B cell (primary cell): Measurements from ENCODE around the gene TSPYL1. TPM values are rescaled to one million over a fixed set of nuclear protein-coding genes. Genes with fewer than 3 reads are reported as not detected.

Experiments
- ATAC-seq: fragments of 200-7000 bp; cut with Tn5 transposase; one replicate; pipeline ENCODE4 v1.10.0; 2021; ENCODE audit warnings: low read depth, mild to moderate bottlenecking, moderate number of reproducible peaks, moderate library complexity
- CTCF ChIA-PET: fragments of 350-600 bp; sonication (Branson Sonifier 250); formaldehyde crosslinking; loops from one replicate; lab custom pipeline; 2021; ENCODE audit warnings: antibody characterized with exemption, inconsistent platforms; lab: Charles Lee
- POLR2A ChIA-PET: fragments of 350-600 bp; sonication (Branson Sonifier 250); formaldehyde crosslinking; loops from one replicate; lab custom pipeline; 2021; ENCODE audit warnings: antibody characterized with exemption; lab: Charles Lee
- DNase-seq: peaks from one replicate; pipeline ENCODE4 v3.0.0; 2013
- H2AFZ ChIP-seq: 2 replicates; pipeline ENCODE4 v1.6.1; 2012; ENCODE audit warnings: mild to moderate bottlenecking, low read depth, low read length; ENCODE audit not compliant: insufficient read depth, poor library complexity, severe bottlenecking
- H3K27ac ChIP-seq, 2 donors: 1 replicate in 1 of 2; 2 replicates in 1 of 2; pipeline ENCODE4 v1.5.1; 2012 to 2013; ENCODE audit warnings: low read length in 2 of 2, mild to moderate bottlenecking in 2 of 2, moderate library complexity in 1 of 2
- H3K27me3 ChIP-seq, 4 experiments: fragments of 200-600 bp in 1 of 4; sonication (generic) in 1 of 4; replicated peaks in 1 of 4; 1 replicate in 2 of 4; 2 replicates in 2 of 4; pipeline versions ENCODE4 v1.6.1 to v1.7.0; 2013 to 2016; ENCODE audit warnings: low read length in 3 of 4, mild to moderate bottlenecking in 2 of 4, mixed read lengths in 1 of 4, moderate library complexity in 1 of 4; ENCODE audit not compliant: insufficient read depth in 4 of 4, control insufficient read depth in 3 of 4; ENCODE audit errors: control extremely low read depth in 1 of 4
- H3K36me3 ChIP-seq, 2 experiments: replicated peaks in 1 of 2; 1 replicate in 1 of 2; 2 replicates in 1 of 2; pipeline versions ENCODE4 v1.6.1 to v1.7.1; 2013; ENCODE audit warnings: low read length in 1 of 2; ENCODE audit not compliant: insufficient read depth in 2 of 2, control insufficient read depth in 1 of 2; ENCODE audit errors: control extremely low read depth in 1 of 2, extremely low read depth in 1 of 2
- H3K4me1 ChIP-seq, 2 donors: fragments of 200-600 bp in 1 of 2; sonication (generic) in 1 of 2; 1 replicate in 1 of 2; 2 replicates in 1 of 2; pipeline versions ENCODE4 v1.5.1 to v1.6.1; 2013 to 2017; ENCODE audit warnings: low read length in 2 of 2; ENCODE audit not compliant: control insufficient read depth in 2 of 2, insufficient read depth in 2 of 2
- H3K4me2 ChIP-seq: replicated peaks from 2 replicates; pipeline ENCODE3; 2012; ENCODE audit warnings: mild to moderate bottlenecking, low read depth, low read length; ENCODE audit not compliant: poor library complexity, severe bottlenecking
- H3K4me3 ChIP-seq, 5 experiments: fragments of 200-600 bp in 1 of 5; sonication (generic) in 1 of 5; 1 replicate in 3 of 5; 2 replicates in 2 of 5; pipeline versions ENCODE4 v1.5.1 to v1.7.0; 2011 to 2016; ENCODE audit warnings: low read length in 4 of 5, mild to moderate bottlenecking in 4 of 5, low read depth in 2 of 5, control low read depth in 1 of 5, moderate library complexity in 1 of 5; ENCODE audit not compliant: insufficient read depth in 1 of 5; ENCODE audit errors: control extremely low read depth in 1 of 5, extremely low read depth in 1 of 5
- H3K79me2 ChIP-seq: fragments of 200-600 bp; sonication (generic); one replicate; pipeline ENCODE4 v1.6.0; 2016; ENCODE audit warnings: low read length; ENCODE audit not compliant: control insufficient read depth, insufficient read depth
- H3K9ac ChIP-seq: fragments of 200-600 bp; sonication (generic); 2 replicates; pipeline ENCODE4 v1.6.1; 2017; ENCODE audit warnings: mild to moderate bottlenecking, low read length, moderate library complexity
- H3K9me3 ChIP-seq, 3 donors: one replicate each; pipeline versions ENCODE4 v1.6.1 to v1.7.1; 2013; ENCODE audit warnings: low read length in 2 of 3; ENCODE audit not compliant: control insufficient read depth in 2 of 3, insufficient read depth in 1 of 3; ENCODE audit errors: control extremely low read depth in 1 of 3
- H4K20me1 ChIP-seq: 2 replicates; pipeline ENCODE4 v1.6.0; 2012; ENCODE audit warnings: mild to moderate bottlenecking, low read length; ENCODE audit not compliant: insufficient read depth, control insufficient read depth, poor library complexity, severe bottlenecking
- H3K27ac Mint-ChIP-seq: one replicate; pipeline ENCODE4 v1.8.0; 2021; ENCODE audit warnings: mixed read lengths
- H3K27me3 Mint-ChIP-seq: one replicate; pipeline ENCODE4 v1.8.0; 2021; ENCODE audit warnings: mixed read lengths
- H3K4me1 Mint-ChIP-seq: one replicate; pipeline ENCODE4 v1.8.0; 2021; ENCODE audit warnings: mixed read lengths
- H3K4me3 Mint-ChIP-seq: one replicate; pipeline ENCODE4 v1.8.0; 2021; ENCODE audit warnings: mixed read lengths
- H3K9me3 Mint-ChIP-seq: one replicate; pipeline ENCODE4 v1.8.0; 2022; ENCODE audit warnings: mixed read lengths; ENCODE audit not compliant: insufficient read depth
- EZH2 ChIP-seq: IDR thresholded peaks from 2 replicates; pipeline ENCODE4 v1.6.1; 2012; ENCODE audit warnings: borderline replicate concordance, low read depth, mild to moderate bottlenecking, moderate library complexity, low read length; ENCODE audit not compliant: insufficient read depth, poor library complexity, severe bottlenecking
- WGBS: methylation state at CpG from one replicate; pipeline ENCODE4 v1.1.5; 2013; ENCODE audit warnings: missing lambda C conversion rate; ENCODE audit not compliant: insufficient coverage; 5-methylcytosine and 5-hydroxymethylcytosine counted together
- intact Hi-C: fragments of 100-400 bp; cut with micrococcal nuclease; formaldehyde crosslinking; loops from one replicate; pipeline ENCODE4 v1.10.0; 2022
- polyA plus RNA-seq: library from polyadenylated mRNA; depleted of rRNA; stranded (reverse); fragments of >200 nt; gene quantifications from 2 replicates; pipeline ENCODE4 v1.2.3, GENCODE V29; 2012
- total RNA-seq, 2 donors: library from RNA; stranded (reverse); fragments of 120-200 nt in 1 of 2; gene quantifications; 1 replicate in 1 of 2; 2 replicates in 1 of 2; pipeline versions ENCODE4 v1.2.3 to v1.2.4, GENCODE V29; 2013 to 2022
- TF ChIP-seq, protein P1 (sequence below): fragments of 200-600 bp; IDR thresholded peaks from one replicate; pipeline ENCODE4 v1.8.0; 2022; ENCODE audit warnings: antibody characterized with exemption, mild to moderate bottlenecking

Gene TSPYL1
- total and polyA plus RNA-seq, 2 donors (not counting 1 experiment from before 2014, with no cell fraction given), result 93.3 to 101 TPM

- TF ChIP-seq EZH2, result no peak
- TF ChIP-seq, protein P1, sequence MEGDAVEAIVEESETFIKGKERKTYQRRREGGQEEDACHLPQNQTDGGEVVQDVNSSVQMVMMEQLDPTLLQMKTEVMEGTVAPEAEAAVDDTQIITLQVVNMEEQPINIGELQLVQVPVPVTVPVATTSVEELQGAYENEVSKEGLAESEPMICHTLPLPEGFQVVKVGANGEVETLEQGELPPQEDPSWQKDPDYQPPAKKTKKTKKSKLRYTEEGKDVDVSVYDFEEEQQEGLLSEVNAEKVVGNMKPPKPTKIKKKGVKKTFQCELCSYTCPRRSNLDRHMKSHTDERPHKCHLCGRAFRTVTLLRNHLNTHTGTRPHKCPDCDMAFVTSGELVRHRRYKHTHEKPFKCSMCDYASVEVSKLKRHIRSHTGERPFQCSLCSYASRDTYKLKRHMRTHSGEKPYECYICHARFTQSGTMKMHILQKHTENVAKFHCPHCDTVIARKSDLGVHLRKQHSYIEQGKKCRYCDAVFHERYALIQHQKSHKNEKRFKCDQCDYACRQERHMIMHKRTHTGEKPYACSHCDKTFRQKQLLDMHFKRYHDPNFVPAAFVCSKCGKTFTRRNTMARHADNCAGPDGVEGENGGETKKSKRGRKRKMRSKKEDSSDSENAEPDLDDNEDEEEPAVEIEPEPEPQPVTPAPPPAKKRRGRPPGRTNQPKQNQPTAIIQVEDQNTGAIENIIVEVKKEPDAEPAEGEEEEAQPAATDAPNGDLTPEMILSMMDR, result no peak
- CTCF ChIA-PET, result interaction anchor here (1.0 to 1.9 kb wide), 5 partner anchors 13 to 317 kb away, joined by 3 to 10 read pairs (median 5); no protein-coding TSS in a partner anchor
- DNase-seq (no peak), ATAC-seq (no peak)
- intact Hi-C loops, result loop anchor here (2.0 kb wide), 1 partner anchor 13 kb away; no protein-coding TSS in a partner anchor
- H3K9me3 Mint-ChIP-seq, result no peaks in the 10 kb centered on the region
- Histone ChIP-seq H3K4me3 (no peak overlapping the region), H2AFZ (no peak overlapping the region), H3K27ac (no peak overlapping the region), H3K4me1 (peaks cover 31 to 36% of the 10 kb centered on the region in 2 donors), H3K79me2 (peaks cover 40% of the 10 kb centered on the region), H3K36me3 (no peaks in the 10 kb centered on the region), H4K20me1 (no peaks in the 10 kb centered on the region), H3K9ac (no peak overlapping the region), H3K9me3 (no peaks in the 10 kb centered on the region), H3K27me3 (no peaks in the 10 kb centered on the region), H3K4me2 (peak overlapping the region; percentile 85)
- H3K27me3 Mint-ChIP-seq, result no peaks in the 10 kb centered on the region
- H3K4me3 Mint-ChIP-seq, result no peak overlapping the region
- H3K27ac Mint-ChIP-seq, result no peak overlapping the region
- peaks cover 23% of the 10 kb centered on the region for H3K4me1 Mint-ChIP-seq
- POLR2A ChIA-PET, result interaction anchor here (0.8 kb wide), 1 partner anchor 24 kb away, joined by 3 read pairs; the partner anchor contains the start of gene TSPYL1
- WGBS, result 20% methylated on average over 1 of the region's 5 CpGs
These were observed 24.4 kb downstream of the TSPYL1 start for GRCh38 chr6:116255246-116255800.
